Prostate gland (tissue), 2 donors: Measurements from ENCODE around the gene BLOC1S5.

Experiments
- CTCF ChIP-seq, 4 experiments: fragments of 200-600 bp in 2 of 4; fragments of 450-650 bp in 2 of 4; sonication (generic) in 2 of 4; IDR thresholded peaks; 1 replicate in 3 of 4; 2 replicates in 1 of 4; pipeline ENCODE4 v1.5.1; 2016 to 2019; ENCODE audit warnings: antibody characterized with exemption in 4 of 4, mild to moderate bottlenecking in 2 of 4, moderate library complexity in 2 of 4
- POLR2A ChIP-seq: fragments of 450-650 bp; IDR thresholded peaks from one replicate; pipeline ENCODE4 v1.6.1; 2016; ENCODE audit warnings: antibody characterized with exemption, mild to moderate bottlenecking
- POLR2AphosphoS5 ChIP-seq: sonication (generic); formaldehyde crosslinking; IDR thresholded peaks from one replicate; pipeline ENCODE4 v1.6.1; 2017; ENCODE audit warnings: antibody characterized with exemption

DNA sequence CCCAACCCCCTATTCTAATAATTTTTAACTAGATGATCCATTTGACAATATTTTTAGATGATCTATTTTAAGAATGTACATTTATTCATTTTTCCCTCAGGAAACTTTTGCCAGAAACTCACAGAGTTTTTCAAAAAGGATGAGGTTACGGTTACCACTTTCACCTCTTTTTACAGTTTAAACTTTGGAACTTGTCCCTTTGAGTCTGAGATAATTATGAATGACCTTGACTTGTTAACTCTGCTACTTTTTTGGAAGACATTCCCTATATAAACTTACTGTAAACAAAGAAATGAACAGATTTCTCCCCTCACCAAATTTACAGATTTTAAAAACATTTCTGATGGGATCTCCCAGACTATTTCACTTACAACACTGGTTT is 18.4 kb upstream of the BLOC1S5 start:
- TF ChIP-seq CTCF (IDR thresholded peaks at IDR 0.05) (no peak), POLR2AphosphoS5 (no peak), POLR2A (no peak)
